ENCODE measurements around the gene TJP3.

TJP3 gene

GRCh38 chr19:3669082-3669946, 38.9 kb upstream of the TJP3 start:
- Histone ChIP-seq H3K27ac (peak overlapping the region; percentile 95 to 99), H3K4me3 (peak overlapping the region; percentile 64)
- no peak for TF ChIP-seq CTCF (IDR thresholded peaks at IDR 0.05)
- DNase-seq (ENCODE audit: low spot score), result no peak

- H3K4me3 ChIP-seq, result peak overlapping the region; percentile 64
- TF ChIP-seq CTCF (IDR thresholded peaks at IDR 0.05), result no peak
- H3K27ac ChIP-seq, result peak overlapping the region; percentile 95 to 99
- DNase-seq (ENCODE audit: low spot score), result peak; percentile 96
These were observed 38.0 kb upstream of the TJP3 start for GRCh38 chr19:3669947-3670795.

- H3K27ac ChIP-seq, result peak overlapping the region; percentile 95 to 99
- DNase-seq (ENCODE audit: low spot score), result peak; percentile 94
- no peak for TF ChIP-seq CTCF (IDR thresholded peaks at IDR 0.05)
- peak overlapping the region; percentile 64 for H3K4me3 ChIP-seq
These were observed 37.1 kb upstream of the TJP3 start for GRCh38 chr19:3670796-3671679.

GRCh38 chr19:3671680-3672574, 36.3 kb upstream of the TJP3 start:
- H3K27ac ChIP-seq, result peak overlapping the region; percentile 95 to 99
- H3K4me3 ChIP-seq, result peak overlapping the region; percentile 64
- TF ChIP-seq CTCF (IDR thresholded peaks at IDR 0.05), result no peak
- DNase-seq (ENCODE audit: low spot score), result no peak

GRCh38 chr19:3672575-3672948, 35.6 kb upstream of the TJP3 start:
- TF ChIP-seq CTCF (IDR thresholded peaks at IDR 0.05), result no peak
- Histone ChIP-seq H3K27ac (peak overlapping the region; percentile 95 to 99), H3K4me3 (no peak overlapping the region)
- DNase-seq (ENCODE audit: low spot score), result no peak

GRCh38 chr19:3672993-3673392, 35.2 kb upstream of the TJP3 start:
- Histone ChIP-seq H3K27ac (peak overlapping the region; percentile 95 to 99), H3K4me3 (no peak overlapping the region)
- no peak for TF ChIP-seq CTCF (IDR thresholded peaks at IDR 0.05)
- DNase-seq (ENCODE audit: low spot score), result no peak

Measured in coronary artery (tissue), 2 donors.